Gastroesophageal sphincter (tissue), 3 donors: ENCODE results near the gene VPS26C.

Experiments
- CTCF ChIP-seq, 4 experiments: fragments of 200-600 bp in 2 of 4; fragments of 450-650 bp in 2 of 4; sonication (generic) in 1 of 4; IDR thresholded peaks; one replicate each; pipeline ENCODE4 v1.5.1; 2017 to 2019; ENCODE audit warnings: antibody characterized with exemption in 4 of 4, mild to moderate bottlenecking in 2 of 4, moderate library complexity in 2 of 4
- EP300 ChIP-seq: sonication (generic); formaldehyde crosslinking; IDR thresholded peaks from one replicate; pipeline ENCODE4 v1.6.1; 2017; ENCODE audit warnings: antibody characterized with exemption, mild to moderate bottlenecking

- TF ChIP-seq EP300 (no peak), CTCF (IDR thresholded peaks at IDR 0.05) (no peak)
Observed at GRCh38 chr21:37249112-37249904, 17.8 kb downstream of the VPS26C start.
